Measurements from ENCODE around the gene RPL22L1. TPM values are rescaled to one million over a fixed set of nuclear protein-coding genes. Genes with fewer than 3 reads are reported as not detected.

RPL22L1 gene
- total RNA-seq, 1 donor from 2014 or later: 71.3 TPM

DNA sequence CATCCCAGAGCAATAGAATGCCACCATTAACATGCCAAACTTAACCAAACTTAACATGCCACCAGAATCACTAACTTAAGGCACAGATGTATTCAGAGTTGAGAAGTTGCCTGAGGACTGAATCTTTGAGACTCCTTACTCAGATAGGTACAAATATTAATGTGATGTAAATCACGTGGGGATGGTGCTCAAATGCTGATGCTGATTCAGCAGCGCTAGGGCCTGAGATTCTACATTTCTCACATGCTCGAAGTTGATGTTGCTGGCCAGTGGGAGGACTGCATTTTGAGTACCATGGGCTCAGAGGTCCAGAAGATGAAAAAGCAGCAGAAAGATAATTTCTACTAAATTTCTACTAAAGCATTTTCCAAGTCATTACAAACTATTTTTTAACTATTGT lies 54.1 kb downstream of the RPL22L1 start:
- DNase-seq (ENCODE audit: low read depth): no peak
- Histone ChIP-seq H3K36me3 (ENCODE audit: control insufficient read depth, insufficient read depth, low read length) (no peaks in the 10 kb centered on the region), H3K4me3 (ENCODE audit: low read depth, low read length) (no peak overlapping the region), H3K27me3 (ENCODE audit: control insufficient read depth, insufficient read depth, low read length) (no peaks in the 10 kb centered on the region)
- FAIRE-seq: no peak
- TF ChIP-seq CTCF (IDR thresholded peaks at IDR 0.05; ENCODE audit: insufficient read depth, low read length, severe bottlenecking): no peak

- TF ChIP-seq CTCF (IDR thresholded peaks at IDR 0.05; ENCODE audit: insufficient read depth, low read length, severe bottlenecking): no peak
- H3K4me3 ChIP-seq (ENCODE audit: low read depth, low read length): no peak overlapping the region
- DNase-seq (ENCODE audit: low read depth) (peak; percentile 27), FAIRE-seq (no peak)
- H3K36me3 ChIP-seq (ENCODE audit: control insufficient read depth, insufficient read depth, low read length): no peaks in the 10 kb centered on the region
- H3K27me3 ChIP-seq (ENCODE audit: control insufficient read depth, insufficient read depth, low read length): no peaks in the 10 kb centered on the region
Measured at GRCh38 chr3:170815340-170815739, 54.7 kb downstream of the RPL22L1 start.

Other genes starting within 250 kb of the RPL22L1 start
- gene EIF5A2, start 38.4 kb upstream of the RPL22L1 start, total RNA-seq: 9.5 and 15.2 TPM in 2 replicates
- not detected in 2 replicates for gene SLC2A2, start 156.5 kb upstream of the RPL22L1 start, total RNA-seq